ENCODE results near the gene LACTB. TPM values are rescaled to one million over a fixed set of nuclear protein-coding genes. Genes with fewer than 3 reads are reported as not detected.
"Not testable (repeated sequence)": the region's sequence is repeated elsewhere in the genome, so short reads cannot be mapped to it uniquely, and the experiment has no call there.

The LACTB gene
- polyA plus RNA-seq, 4 donors = 9.5 to 20.1 (median 18.9) TPM

DNA sequence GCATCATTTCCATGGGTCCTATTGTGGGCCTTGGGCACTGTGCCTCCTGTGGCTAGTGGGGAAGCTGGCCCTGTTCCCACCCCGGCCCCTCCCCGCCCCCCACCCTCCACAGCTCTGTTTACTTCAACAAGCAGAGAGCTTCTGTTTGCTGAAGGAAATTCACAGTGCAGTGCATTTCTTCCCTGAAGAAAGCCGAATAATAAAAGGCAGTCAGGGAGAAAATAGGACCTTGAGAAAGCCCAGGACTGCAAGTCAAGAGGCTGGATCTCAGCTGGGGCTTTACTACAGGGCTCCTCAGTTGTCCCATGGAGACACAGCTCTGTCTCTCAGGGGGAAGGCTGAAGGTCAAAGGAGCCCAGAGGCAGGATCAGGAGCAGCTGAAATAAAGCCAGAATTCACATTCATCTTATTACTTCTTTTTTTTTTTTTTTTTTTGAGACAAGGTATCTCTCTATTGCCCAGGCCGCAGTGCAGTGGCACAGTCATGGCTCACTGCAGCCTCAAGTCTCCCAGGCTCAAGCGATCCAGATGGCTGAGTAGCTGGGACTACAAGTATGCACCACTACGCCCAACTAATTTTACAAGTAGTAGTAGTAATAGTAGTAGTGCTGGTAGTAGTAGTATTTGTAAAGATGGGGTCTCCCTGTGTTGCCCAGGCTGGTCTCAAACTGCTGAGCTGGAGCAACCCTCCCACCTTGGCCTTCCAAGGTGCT lies 33.0 kb upstream of the LACTB start:
- no peak for DNase-seq (ENCODE audit: low read depth in 4 of 4, low spot score in 3 of 4)

DNA sequence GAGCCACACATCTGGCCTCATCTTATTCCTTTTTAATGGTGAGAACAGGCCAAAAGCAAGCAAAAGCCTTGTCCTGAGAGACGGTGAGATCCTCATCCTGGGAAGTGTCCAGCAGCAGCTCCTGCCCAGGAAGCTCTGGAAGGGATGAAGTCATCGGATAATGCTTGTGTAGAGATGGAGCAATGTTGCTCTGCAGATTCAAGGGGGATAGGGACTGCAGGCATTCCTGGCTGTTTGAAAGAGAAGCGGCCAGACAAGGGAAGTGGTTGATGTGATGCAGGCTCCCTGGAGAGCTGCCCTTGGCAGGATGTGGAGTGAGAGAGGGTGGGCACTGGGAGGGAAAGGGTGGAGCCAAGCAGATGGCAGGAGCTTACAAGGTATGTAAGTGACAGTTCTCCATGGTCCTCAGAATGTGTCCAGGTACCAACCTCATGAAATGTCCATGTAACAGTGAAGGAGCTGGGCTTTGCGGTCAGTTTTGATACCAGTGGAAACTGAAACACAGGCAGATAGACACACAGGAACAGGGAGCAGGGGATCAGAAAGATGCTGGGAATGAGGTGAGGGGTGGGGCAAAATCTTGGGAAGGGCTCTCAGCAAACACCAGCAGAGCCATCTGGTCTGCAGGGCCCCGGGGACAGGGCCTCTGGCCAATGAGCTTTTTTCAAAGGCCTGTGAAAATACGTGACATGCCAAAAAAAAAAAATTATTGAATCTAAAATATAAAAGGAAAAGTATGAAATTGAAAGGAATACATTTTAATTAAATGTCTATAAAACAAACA lies 32.2 kb upstream of the LACTB start:
- no peak for DNase-seq (ENCODE audit: low read depth in 4 of 4, low spot score in 3 of 4)

DNA sequence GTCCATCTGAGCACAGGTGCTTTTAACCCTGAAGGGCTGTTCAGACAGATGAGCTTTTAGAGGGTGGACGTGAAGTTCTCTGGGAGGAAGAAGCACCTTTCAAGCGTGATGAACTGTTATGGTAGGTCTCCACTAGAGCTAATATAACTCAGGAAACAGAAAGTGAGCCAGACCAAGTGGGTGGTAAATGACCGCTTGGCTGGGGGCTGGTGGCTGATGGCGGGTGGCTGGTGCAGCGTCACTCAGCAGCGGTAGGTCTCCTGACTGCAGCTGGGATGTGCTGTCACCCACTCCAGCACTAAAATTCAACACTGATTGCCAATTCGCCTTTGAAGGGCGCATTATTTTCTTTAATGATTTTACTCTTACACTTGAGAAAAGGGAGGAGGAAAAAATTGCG lies 31.2 kb upstream of the LACTB start:
- DNase-seq (ENCODE audit: low read depth in 4 of 4, low spot score in 3 of 4) = no peak

DNA sequence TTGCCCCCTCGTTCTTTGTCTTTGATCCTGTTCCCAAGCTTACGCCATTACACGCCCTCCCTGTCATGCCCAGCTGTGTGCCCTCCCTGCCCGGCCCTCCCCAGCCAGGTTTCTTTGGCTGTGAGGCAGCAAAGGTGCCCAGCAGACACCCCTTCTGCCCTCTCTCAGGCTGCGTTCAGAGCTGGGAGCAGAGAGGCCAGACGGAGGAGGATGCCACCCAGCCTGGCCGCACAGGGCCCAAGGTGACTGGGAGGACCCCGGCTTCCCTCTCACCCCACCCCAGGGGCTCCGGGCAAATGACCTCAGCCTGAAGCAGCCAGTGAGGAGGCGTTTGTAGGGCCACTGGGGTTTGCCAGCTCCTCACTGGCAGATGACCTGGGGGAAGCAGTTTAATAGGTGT lies 30.8 kb upstream of the LACTB start:
- DNase-seq (ENCODE audit: low read depth in 4 of 4, low spot score in 3 of 4) = no peak

DNA sequence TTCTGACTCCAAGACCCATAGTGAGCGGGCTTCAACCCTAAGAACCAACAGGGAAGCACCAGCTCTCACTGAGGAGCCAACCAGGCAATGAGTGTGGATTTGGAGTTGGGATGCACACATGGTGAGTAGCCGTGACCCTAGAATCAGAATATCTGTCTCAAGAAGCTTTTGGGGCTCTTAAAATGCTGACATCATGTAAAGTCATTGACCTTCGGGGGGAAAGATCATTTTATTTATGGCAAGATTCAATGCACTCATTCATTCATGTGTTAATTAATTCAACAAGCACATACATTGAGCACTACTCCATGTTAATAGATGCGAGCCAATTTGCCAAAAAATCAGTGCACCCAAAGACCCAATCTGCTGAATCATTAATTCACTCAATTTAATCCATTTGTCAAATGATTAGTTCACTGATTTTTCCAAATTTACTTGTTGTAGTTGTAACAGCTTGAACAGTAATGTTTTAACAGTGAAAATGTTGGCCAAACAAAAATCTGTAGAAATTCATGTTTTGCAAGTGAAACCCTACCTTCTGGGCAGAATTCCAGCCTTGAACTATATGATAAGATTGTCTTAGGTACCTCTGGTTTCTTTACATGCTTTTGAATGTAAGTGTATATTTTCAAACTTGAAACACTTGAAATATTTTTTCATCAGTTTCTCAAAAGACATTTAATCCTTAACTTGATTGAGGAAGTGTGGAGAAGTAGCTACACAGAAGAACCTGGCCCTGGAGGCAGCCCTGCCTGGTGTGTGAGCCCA lies 29.8 kb upstream of the LACTB start:
- no peak for DNase-seq (ENCODE audit: low read depth in 4 of 4, low spot score in 3 of 4)

DNA sequence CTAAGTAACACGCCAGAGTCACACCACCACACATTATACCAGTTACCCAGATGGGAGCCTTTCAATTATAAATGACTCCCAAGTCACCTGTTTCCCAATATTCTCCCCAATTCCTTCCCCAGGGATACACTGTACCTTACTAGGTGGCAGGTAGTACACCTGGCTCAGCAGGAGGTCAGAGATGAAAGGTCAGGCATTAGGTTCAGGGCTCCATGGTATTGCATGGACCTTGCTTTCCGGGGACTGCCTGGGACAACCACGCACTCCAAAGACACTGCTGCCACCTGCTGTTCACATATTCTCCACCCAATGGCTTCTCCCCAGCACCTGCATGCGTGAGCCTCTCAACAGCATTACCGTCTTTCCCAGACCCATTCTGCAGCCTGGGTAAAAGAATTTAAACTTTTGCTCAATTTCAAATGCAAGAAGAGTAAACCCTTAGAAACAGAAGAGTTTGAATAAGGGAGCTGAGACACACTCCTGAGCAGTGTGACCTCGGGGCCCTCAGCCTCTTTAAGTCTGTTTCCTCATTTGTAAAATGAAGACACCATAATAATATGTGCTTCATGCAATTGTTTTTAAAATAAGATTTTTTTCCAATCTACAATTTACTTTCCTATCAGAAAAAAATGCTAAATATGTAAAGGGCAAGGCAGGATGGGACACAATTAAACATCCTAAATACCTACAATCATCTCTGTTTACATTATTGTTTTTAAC lies 28.0 kb upstream of the LACTB start:
- DNase-seq (ENCODE audit: low read depth in 4 of 4, low spot score in 3 of 4) = peak; percentile 55 to 66 (median 64)

DNA sequence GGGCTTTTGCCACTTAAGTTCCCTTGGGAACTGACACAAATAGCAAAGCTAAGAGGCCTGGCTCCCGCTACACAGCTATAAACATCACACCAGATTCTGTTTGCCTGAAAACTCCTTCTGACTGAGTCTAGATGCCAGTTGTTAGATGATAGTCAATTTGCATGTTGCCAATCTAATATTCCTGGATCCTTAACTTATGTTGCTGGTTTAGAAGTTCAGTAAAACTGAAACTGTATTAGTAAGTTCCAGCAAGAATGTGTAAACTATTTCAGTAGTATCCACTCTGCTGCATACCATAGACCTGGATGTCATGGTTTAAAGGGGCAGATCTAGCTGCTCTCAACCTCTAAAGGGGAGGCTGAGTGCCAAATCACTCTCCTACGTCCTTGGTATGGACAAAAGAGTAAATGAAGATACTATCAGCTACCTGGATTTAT lies 27.1 kb upstream of the LACTB start:
- no peak for DNase-seq (ENCODE audit: low read depth in 4 of 4, low spot score in 3 of 4)

DNA sequence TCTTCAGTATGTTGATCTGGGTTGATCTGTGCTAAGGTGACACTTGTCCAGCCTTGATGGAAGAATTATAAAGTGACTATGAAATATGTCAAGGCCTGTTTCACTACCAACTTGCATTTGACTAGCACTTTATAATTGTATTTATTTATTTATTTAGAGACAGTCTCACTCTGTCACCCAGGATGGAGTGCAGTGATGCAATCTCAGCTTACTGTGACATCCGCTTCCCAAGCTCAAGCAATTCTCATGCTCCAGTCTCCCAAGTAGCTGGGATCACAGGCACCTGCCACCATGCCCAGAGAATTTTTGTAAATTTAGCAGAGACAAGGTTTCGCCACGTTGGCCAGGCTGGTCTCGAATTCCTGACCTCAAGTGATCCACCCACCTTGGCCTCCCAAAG lies 25.5 kb upstream of the LACTB start:
- DNase-seq (ENCODE audit: low read depth in 4 of 4, low spot score in 3 of 4) = no peak

DNA sequence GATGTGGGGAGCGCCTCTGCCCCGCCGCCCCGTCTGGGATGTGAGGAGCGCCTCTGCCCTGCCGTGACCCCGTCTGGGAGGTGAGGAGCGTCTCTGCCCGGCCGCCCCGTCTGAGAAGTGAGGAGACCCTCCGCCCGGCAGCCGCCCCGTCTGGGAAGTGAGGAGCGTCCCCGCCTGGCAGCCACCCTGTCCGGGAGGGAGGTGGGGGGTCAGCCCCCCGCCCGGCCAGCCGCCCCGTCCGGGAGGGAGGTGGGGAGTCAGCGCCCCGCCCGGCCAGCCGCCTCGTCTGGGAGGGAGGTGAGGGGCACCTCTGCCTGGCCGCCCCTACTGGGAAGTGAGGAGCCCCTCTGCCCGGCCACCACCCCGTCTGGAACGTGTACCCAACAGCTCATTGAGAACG lies 22.8 kb upstream of the LACTB start:
- not testable (repeated sequence) for DNase-seq (ENCODE audit: low read depth in 4 of 4, low spot score in 3 of 4)

DNA sequence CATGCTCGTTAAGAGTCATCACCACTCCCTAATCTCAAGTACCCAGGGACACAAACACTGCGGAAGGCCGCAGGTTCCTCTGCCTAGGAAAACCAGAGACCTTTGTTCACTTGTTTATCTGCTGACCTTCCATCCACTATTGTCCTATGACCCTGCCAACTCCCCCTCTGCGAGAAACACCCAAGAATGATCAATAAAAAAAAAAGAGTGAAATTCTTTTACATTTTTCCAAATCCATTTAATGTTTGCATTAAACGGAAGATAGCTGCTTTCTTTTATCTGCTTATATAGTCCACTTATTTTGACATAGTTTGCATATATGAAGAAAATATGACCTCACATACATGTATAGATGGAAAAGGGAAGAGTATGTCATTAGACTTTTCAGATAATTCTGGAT lies 22.1 kb upstream of the LACTB start:
- DNase-seq (ENCODE audit: low read depth in 4 of 4, low spot score in 3 of 4) = not testable (repeated sequence)

DNA sequence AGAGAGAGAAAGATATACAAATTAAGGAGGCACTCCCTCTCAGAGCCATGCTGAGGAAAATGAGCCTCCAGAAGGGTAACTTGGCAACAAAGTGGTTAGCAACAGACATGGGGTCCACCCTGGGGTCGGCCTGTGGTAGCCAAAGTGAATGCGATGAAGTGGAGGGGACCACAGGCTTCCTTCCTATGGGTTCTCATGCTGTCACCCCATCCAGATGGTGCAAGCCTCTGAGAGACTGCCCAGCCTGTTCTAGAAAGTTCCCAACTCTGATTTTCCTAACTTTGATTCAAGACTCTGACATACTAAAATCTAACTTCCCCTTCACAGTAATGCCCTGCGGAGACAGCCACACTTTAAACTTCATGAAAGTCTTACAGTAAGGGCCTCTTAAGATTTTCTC lies 18.2 kb upstream of the LACTB start:
- DNase-seq (ENCODE audit: low read depth in 4 of 4, low spot score in 3 of 4) = no peak

DNA sequence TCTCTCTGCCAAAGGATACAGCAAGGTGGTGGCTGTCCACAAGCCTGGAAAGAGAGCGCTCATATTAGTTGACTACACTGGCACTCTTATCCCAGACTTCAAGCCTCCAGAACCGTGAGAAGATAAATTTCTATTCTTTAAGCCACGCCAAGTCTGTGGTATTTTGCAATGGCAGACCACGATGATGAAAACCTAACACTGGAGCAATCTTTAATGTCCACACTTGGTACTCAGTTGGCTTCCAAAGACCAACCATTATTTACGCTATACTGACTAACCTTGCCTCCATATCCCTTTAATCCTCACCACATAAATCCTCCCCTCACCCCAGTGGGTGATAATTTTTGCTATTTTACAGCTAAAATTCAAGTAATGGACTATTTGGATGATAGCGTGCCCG lies 16.9 kb upstream of the LACTB start:
- DNase-seq (ENCODE audit: low read depth in 4 of 4, low spot score in 3 of 4) = no peak

DNA sequence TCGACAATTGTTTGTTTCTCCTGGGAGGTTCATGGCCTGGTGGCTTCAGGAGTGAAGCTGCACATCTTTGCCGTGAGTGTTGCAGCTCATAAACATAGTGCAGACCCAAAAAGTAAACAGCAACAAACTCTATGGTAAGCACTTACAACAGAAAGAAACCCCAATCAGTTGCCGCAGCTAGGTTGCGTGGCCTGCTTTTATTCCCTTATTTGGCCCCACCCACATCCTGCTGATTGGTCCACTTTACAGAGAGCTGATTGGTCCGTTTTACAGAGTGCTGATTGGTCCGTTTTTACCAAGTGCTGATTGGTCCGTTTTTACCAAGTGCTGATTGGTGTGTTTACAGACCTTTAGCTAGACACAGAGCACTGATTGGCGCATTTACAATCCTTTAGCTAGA lies 16.3 kb upstream of the LACTB start:
- not testable (repeated sequence) for DNase-seq (ENCODE audit: low read depth in 4 of 4, low spot score in 3 of 4)

DNA sequence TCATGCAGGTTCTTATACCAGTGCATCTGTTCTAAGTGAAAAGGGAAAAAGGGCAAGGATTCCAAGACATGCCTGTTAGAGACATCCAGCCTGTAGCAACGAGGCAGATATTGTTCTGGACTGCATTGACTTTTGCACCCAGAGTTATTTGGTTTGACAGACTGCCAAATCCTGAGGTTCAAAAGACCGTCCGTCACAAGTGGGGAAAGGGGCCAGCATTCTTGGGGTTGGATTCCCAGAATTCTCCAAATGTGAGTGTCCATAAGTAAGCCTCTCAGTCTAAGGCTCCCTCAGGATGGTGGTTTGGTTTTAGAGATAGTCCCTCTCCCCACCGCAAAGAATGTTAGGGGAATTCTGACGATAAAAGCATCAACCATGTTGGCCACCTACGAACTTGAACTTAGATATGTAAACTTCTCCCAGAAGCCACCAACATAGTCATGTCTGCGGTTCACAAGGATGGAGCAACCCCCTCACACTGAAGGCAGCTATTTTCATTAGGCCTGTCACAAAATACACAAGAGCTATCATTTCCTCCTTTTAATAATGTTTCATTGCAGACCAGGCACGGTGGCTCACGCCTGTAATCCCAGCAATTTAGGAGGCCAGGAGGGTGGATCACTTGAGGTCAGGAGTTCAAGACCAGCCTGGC lies 13.6 kb upstream of the LACTB start:
- DNase-seq (ENCODE audit: low read depth in 4 of 4, low spot score in 3 of 4) = no peak

DNA sequence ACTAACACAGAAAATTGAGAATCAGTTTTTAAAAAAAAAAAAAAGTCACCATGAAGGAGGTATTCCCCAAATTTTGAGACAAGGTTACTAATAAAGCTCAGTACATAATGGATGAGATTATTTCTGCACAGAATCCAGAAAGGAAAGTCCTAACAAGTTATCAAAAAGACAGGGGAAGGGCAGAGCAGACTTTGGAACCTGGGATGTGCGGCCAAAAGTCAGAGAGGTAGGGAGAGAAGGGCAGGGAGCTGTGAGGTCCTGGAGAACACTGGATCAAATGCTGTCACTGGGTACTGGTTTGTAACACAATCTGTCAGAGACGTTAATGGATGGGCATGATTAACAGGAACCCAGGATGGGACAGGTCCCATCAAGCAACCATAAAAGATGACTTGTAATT lies 12.2 kb upstream of the LACTB start:
- no peak for DNase-seq (ENCODE audit: low read depth in 4 of 4, low spot score in 3 of 4)

DNA sequence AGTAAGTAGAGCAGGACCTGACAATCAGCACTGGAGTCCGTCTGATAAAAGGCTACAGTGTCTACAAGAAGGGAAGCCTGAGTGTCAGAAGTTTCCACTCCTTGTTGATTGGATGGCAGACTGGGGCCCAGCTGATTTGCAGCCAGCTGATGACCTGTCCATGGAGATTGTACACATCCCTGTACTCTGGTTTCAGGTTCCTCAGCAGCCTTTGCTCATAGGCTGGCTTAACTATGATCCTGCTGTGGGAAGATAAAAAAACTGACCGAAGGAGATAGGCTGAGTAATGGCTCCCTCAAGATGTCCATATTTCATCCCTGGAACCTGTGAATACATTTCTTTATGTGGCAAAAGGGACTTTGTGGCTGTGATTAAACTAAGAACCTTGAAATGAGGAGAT lies 11.7 kb upstream of the LACTB start:
- no peak for DNase-seq (ENCODE audit: low read depth in 4 of 4, low spot score in 3 of 4)

DNA sequence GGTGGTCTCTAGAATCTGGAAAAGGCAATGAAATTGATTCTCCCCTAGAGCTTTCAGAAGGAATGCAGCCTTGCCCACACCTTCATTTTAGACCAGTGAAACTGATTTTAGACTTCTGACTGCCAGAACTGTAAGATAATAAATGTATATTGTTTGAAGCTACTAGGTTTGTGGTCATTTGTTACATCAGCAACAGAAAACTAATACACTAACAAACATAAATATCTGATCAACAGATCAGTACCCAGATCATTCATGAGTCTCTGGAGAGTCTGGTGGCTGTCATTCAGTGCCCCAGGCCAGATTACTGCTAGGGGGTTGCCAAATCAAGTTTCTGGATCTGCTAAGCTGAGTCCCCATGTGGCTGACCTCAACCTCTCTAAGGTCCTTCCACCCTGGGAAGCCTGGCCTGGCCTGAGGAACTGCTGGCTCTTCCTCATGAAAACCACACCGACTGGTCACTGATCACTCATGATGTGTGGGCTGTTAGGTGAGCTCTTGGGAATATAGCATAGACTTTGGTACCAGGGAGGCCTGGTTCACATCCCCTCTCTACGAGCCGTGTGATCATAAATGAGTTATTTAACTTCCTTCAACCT lies 11.1 kb upstream of the LACTB start:
- DNase-seq (ENCODE audit: low read depth in 4 of 4, low spot score in 3 of 4) = no peak

DNA sequence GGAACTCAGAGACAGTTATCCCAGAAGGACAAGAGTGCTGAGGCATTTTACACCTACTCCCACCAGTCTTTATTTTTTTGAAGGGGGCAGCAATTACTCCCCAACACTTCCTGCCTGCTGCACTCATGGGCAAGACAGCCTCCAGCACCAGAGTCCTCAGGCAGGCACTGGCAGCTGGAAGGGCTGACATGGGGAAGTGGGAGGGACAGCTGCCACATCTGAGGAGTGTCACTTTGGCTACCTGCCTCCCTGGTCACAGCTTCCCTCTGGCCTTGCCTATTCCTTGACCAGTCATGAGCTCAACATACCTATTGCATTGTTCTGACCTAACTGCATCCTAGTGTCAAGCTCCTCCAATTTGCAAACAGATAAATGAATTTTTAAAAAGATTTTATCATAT lies 10.2 kb upstream of the LACTB start:
- DNase-seq (ENCODE audit: low read depth in 4 of 4, low spot score in 3 of 4) = no peak

DNA sequence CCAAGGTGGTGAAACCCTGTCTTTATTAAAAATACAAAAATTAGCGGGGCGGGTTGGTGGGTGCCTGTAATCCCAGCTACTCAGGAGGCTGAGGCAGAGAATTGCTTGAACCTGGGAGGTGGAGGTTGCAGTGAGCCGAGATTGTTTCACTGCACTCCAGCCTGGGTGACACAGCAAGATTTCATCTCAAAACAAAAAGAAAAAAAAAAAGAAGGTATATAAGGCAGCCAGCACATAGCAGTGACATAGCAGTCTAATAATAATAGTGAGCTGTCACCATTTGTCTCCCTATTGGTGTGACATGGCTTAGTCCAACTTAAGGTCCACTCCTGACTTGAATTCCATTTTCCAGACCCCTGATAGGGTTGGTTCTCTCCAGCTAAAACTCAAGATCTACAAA lies 8.8 kb upstream of the LACTB start:
- DNase-seq (ENCODE audit: low read depth in 4 of 4, low spot score in 3 of 4) = no peak

DNA sequence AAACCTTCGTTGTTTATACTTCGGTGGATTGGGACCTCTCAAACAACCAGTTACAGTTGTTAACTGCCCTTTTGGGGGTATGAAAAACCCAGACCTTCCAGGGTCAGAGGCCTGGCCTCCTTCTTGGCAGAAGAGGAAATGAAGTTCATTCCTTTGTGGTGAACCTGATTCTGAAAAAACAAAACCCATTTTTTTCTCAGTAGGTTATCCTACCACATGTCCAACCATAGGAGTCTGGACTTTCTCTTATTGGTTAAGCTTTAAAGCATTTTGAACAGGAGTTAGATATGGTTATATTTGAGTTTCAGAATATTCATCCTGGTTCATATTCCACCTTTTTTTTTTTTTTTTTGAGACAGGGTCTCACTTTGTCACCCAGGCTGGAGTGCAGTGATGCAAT lies 7.2 kb upstream of the LACTB start:
- DNase-seq (ENCODE audit: low read depth in 4 of 4, low spot score in 3 of 4) = no peak

All from left renal pelvis (tissue), 4 donors.